K562 (cell line): ENCODE data around the gene CAPN10. TPM values are rescaled to one million over a fixed set of nuclear protein-coding genes. Genes with fewer than 3 reads are reported as not detected.

ENCODE experiments used
- CAMTA2 ChIP-seq: fragments of 250-450 bp; sonication (Bioruptor Pico); conservative IDR thresholded peaks from 2 replicates; pipeline ENCODE4 v1.5.1; 2022
- CHD2 ChIP-seq: IDR thresholded peaks from 2 replicates; pipeline ENCODE4 v1.6.1; 2011; ENCODE audit warnings: low read depth, low read length
- CHD4 ChIP-seq: fragments of 200-600 bp; sonication (generic); IDR thresholded peaks from 3 replicates; pipeline ENCODE4 v1.6.1; 2012; ENCODE audit warnings: low read depth, mild to moderate bottlenecking, mixed read lengths, low read length, inconsistent platforms; ENCODE audit not compliant: insufficient read depth, insufficient replicate concordance, poor library complexity, severe bottlenecking
- CTBP1 ChIP-seq: fragments of 450-650 bp; IDR thresholded peaks from 2 replicates; pipeline ENCODE4 v1.6.1; 2016; ENCODE audit warnings: borderline replicate concordance
- GABPB2 ChIP-seq: fragments of 250-450 bp; sonication (Bioruptor Pico); conservative IDR thresholded peaks from 2 replicates; pipeline ENCODE4 v1.5.1; 2021; ENCODE audit warnings: mild to moderate bottlenecking
- HOMEZ ChIP-seq: fragments of 250-450 bp; sonication (Bioruptor Pico); IDR thresholded peaks from 2 replicates; pipeline ENCODE4 v1.4.0; 2020; ENCODE audit warnings: mild to moderate bottlenecking, moderate library complexity
- JUND ChIP-seq, 2 experiments: IDR thresholded peaks; 2 replicates in 1 of 2; 3 replicates in 1 of 2; pipeline ENCODE4 v1.6.1; 2011; ENCODE audit warnings: borderline replicate concordance in 2 of 2, low read depth in 2 of 2, low read length in 2 of 2, improper control_type of control experiment in 1 of 2, missing biosample characterization in 1 of 2, missing genetic modification characterization in 1 of 2, missing genetic modification reagents in 1 of 2
- MAZ ChIP-seq, 2 experiments: fragments of 450-650 bp in 1 of 2; sonication (generic) in 1 of 2; formaldehyde crosslinking; IDR thresholded peaks in 1 of 2; conservative IDR thresholded peaks in 1 of 2; 2 replicates each; pipeline versions ENCODE4 v1.4.0 to v1.5.0; 2020; ENCODE audit warnings: mild to moderate bottlenecking in 1 of 2, missing genetic modification reagents in 1 of 2
- MYC ChIP-seq, 2 experiments: fragments of 250-450 bp in 1 of 2; sonication (Bioruptor Pico) in 1 of 2; IDR thresholded peaks; 2 replicates each; pipeline versions ENCODE4 v1.5.1 to v1.6.1; 2012 to 2021; ENCODE audit warnings: low read depth in 2 of 2, borderline replicate concordance in 1 of 2, improper control_type of control experiment in 1 of 2, low read length in 1 of 2, mild to moderate bottlenecking in 1 of 2, moderate library complexity in 1 of 2
- NR2C1 ChIP-seq, 2 experiments: fragments of 450-650 bp; IDR thresholded peaks; 2 replicates each; pipeline ENCODE4 v1.6.1; 2017; ENCODE audit warnings: mild to moderate bottlenecking in 2 of 2, antibody characterized with exemption in 1 of 2, inconsistent platforms in 1 of 2, missing compliant biosample characterization in 1 of 2, missing genetic modification characterization in 1 of 2
- NR2C2 ChIP-seq, 2 experiments: fragments of 200-800 bp in 1 of 2; sonication (Bioruptor generic) in 1 of 2; sonication (generic) in 1 of 2; formaldehyde crosslinking in 1 of 2; IDR thresholded peaks; 2 replicates each; pipeline versions ENCODE4 v1.6.1 to v1.8.0; 2016 to 2022; ENCODE audit warnings: mild to moderate bottlenecking in 1 of 2, missing compliant biosample characterization in 1 of 2, missing genetic modification characterization in 1 of 2, missing genetic modification reagents in 1 of 2
- PHF8 ChIP-seq: fragments of 200-600 bp; sonication (generic); IDR thresholded peaks from 2 replicates; pipeline ENCODE4 v1.6.1; 2012; ENCODE audit warnings: mixed run types, mild to moderate bottlenecking, inconsistent platforms, low read length, moderate library complexity, borderline replicate concordance
- PTRF ChIP-seq: fragments of 450-650 bp; IDR thresholded peaks from 2 replicates; pipeline ENCODE4 v1.6.1; 2016; ENCODE audit warnings: mild to moderate bottlenecking, missing genetic modification characterization, missing compliant biosample characterization
- RBM22 ChIP-seq: fragments of 200-400 bp; formaldehyde crosslinking; IDR thresholded peaks from 2 replicates; pipeline ENCODE4 v1.6.1; 2018; ENCODE audit warnings: low read length, low read depth; ENCODE audit not compliant: poor library complexity, severe bottlenecking
- RCOR1 ChIP-seq, 2 experiments: IDR thresholded peaks; 2 replicates each; pipeline ENCODE4 v1.6.1; 2012; ENCODE audit warnings: low read depth in 2 of 2, low read length in 2 of 2, borderline replicate concordance in 1 of 2, improper control_type of control experiment in 1 of 2
- SRF ChIP-seq, 2 experiments: fragments of 250-450, 450-650 bp in 1 of 2; sonication (Bioruptor Pico) in 1 of 2; sonication (generic) in 1 of 2; formaldehyde crosslinking; IDR thresholded peaks; 2 replicates each; pipeline versions ENCODE4 v1.5.0 to v1.5.1; 2020 to 2022; ENCODE audit warnings: mild to moderate bottlenecking in 1 of 2, missing genetic modification reagents in 1 of 2
- STAT5B ChIP-seq: fragments of 250-450 bp; sonication (Bioruptor Pico); IDR thresholded peaks from 2 replicates; pipeline ENCODE4 v1.8.0; 2021; ENCODE audit warnings: mild to moderate bottlenecking, inconsistent platforms
- TAF9B ChIP-seq: fragments of 450-650 bp; IDR thresholded peaks from 2 replicates; pipeline ENCODE4 v1.6.1; 2018; ENCODE audit warnings: mild to moderate bottlenecking; ENCODE audit not compliant: partially characterized antibody
- ZFP36 ChIP-seq: fragments of 150-350 bp; IDR thresholded peaks from 2 replicates; pipeline ENCODE4 v1.6.1; 2018; ENCODE audit warnings: low read length, low read depth; ENCODE audit not compliant: partially characterized antibody
- ZNF133 ChIP-seq: fragments of 250-450 bp; sonication (Bioruptor Pico); IDR thresholded peaks from 2 replicates; pipeline ENCODE4 v1.4.0; 2020; ENCODE audit warnings: mild to moderate bottlenecking
- polyA plus RNA-seq, 8 experiments: library from polyadenylated mRNA; depleted of rRNA in 4 of 8; stranded (reverse) in 5 of 8; unstranded in 3 of 8; fragments of >200 nt; fragmentation: Nextera tagmentation in 2 of 8; fragmentation: Illumina TruSeq in 1 of 8; extraction: Ambion mirVana in 2 of 8; extraction: Trizol in 1 of 8; gene quantifications; 2 replicates each; pipeline versions ENCODE4 v1.2.1 to v1.2.3, GENCODE V29; 2011 to 2014; ENCODE audit warnings: inconsistent platforms in 1 of 8, missing spikeins in 1 of 8
- total RNA-seq, 7 experiments: library from RNA; depleted of rRNA in 6 of 7; stranded (reverse); fragments of >200 nt in 6 of 7; fragmentation: Illumina TruSeq in 2 of 7; extraction: Trizol in 2 of 7; gene quantifications; 2 replicates each; pipeline versions ENCODE4 v1.2.1 to v1.2.3, GENCODE V29; 2011 to 2021; ENCODE audit warnings: low replicate concordance in 1 of 7
- TF ChIP-seq, protein P1 (sequence below): sonication (generic); formaldehyde crosslinking; IDR thresholded peaks from 2 replicates; pipeline ENCODE4 v1.9.0; 2022; ENCODE audit warnings: mild to moderate bottlenecking, missing genetic modification reagents
- TF ChIP-seq, protein P2 (sequence below): fragments of 450-650 bp; conservative IDR thresholded peaks from 2 replicates; pipeline ENCODE4 v1.6.1; 2016; ENCODE audit warnings: missing genetic modification characterization, low read depth, mild to moderate bottlenecking, missing compliant biosample characterization, moderate library complexity

Gene CAPN10
- total and polyA plus RNA-seq, 9 of the 15 experiments (the other 6 are each of a cell fraction or from before 2014, with no cell fraction given): 0.08 to 26.1 (median 8.4) TPM

DNA sequence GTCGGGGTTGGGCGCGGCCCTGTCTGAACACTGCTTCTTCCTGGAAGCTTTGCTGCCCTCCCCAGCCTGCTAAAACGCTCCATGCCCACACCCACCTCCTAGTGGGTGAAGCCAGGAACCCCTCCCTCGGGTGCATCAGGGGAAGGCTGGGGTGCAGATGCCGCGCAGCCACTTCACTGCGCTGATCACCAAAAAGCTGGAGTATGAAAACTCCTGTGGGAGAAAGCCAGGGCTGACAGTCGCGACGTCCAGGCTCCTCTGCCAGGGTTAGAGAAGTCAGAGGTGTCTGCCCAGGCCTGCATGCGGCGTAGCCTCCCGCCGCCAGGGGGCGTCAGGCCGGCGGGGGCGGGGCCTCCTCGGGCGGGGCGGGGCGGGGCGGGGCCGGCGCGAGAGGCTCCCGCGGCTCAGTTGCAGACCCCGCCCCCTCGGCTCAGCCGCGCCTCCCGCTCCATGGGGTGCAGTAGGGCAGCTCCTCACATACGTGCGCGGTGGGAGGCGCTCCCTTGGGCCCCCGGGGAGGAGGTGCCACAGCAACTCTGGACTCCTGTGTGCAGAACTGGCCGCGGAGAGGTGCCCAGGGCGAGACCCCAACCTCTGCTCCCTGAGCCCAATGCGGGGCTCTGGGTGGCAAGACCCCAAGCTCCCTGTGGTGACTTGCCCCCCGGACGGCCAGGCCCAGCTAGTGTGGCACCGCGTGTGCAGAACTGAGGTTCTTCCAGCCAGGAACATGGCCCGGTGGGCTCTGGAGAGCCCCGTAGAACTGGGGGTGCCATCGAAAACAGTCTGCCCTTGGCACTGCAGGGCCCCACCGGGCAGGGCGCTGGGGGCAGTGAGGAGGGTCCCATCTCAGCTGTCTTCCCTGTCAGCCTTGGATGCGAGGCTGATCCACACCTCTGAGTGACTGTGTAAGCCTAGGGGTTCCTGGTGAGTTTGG, 20.1 kb upstream of the CAPN10 start (continued):
- peak; percentile 36; the same call in 1 of the 2 replicates for TF ChIP-seq MYC (IDR thresholded peaks at IDR 0.05; ENCODE audit: low read depth, low read length)
- TF ChIP-seq MYC (CRISPR knock-in tag; IDR thresholded peaks at IDR 0.05; ENCODE audit: borderline replicate concordance, low read depth): no peak; the same call in 1 of the 2 replicates
- TF ChIP-seq RCOR1 (IDR thresholded peaks at IDR 0.05; ENCODE audit: borderline replicate concordance in 1 of 2, low read depth in 2 of 2, low read length in 2 of 2): no peak
- TF ChIP-seq PHF8: no peak; the same call in 1 of the 2 replicates
- TF ChIP-seq, protein P1, sequence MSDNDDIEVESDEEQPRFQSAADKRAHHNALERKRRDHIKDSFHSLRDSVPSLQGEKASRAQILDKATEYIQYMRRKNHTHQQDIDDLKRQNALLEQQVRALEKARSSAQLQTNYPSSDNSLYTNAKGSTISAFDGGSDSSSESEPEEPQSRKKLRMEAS (CRISPR knock-in tag): no peak
- no peak for TF ChIP-seq PTRF (tag)
- TF ChIP-seq JUND (IDR thresholded peaks at IDR 0.05; ENCODE audit: borderline replicate concordance, low read depth, low read length): no peak
- no peak for TF ChIP-seq JUND (tag; IDR thresholded peaks at IDR 0.05; ENCODE audit: borderline replicate concordance, low read depth, low read length)
- no peak for TF ChIP-seq NR2C2 (CRISPR knock-in tag; IDR thresholded peaks at IDR 0.05)
- TF ChIP-seq NR2C2 (tag; IDR thresholded peaks at IDR 0.05): peak; percentile 71
- peak; percentile 5 for TF ChIP-seq TAF9B
- TF ChIP-seq CTBP1: no peak
- TF ChIP-seq MAZ (CRISPR knock-in tag; conservative IDR thresholded peaks at IDR 0.05 in 1 of 2, IDR thresholded peaks at IDR 0.05 in 1 of 2): peak; percentile 47 to 51; a peak in 1 of 4 replicates
- no peak for TF ChIP-seq CHD4
- no peak for TF ChIP-seq ZNF133
- TF ChIP-seq CAMTA2 (CRISPR knock-in tag): no peak
- no peak; the same call in 1 of the 2 replicates for TF ChIP-seq HOMEZ (CRISPR knock-in tag)
- no peak for TF ChIP-seq STAT5B (CRISPR knock-in tag)
- TF ChIP-seq, protein P2, sequence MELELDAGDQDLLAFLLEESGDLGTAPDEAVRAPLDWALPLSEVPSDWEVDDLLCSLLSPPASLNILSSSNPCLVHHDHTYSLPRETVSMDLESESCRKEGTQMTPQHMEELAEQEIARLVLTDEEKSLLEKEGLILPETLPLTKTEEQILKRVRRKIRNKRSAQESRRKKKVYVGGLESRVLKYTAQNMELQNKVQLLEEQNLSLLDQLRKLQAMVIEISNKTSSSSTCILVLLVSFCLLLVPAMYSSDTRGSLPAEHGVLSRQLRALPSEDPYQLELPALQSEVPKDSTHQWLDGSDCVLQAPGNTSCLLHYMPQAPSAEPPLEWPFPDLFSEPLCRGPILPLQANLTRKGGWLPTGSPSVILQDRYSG (tag): no peak
- no peak for TF ChIP-seq GABPB2 (CRISPR knock-in tag)
- TF ChIP-seq SRF (CRISPR knock-in tag; IDR thresholded peaks at IDR 0.05): 0 out of 4 replicates have a peak, but pooled peaks of 1 of the 2 experiments have one; percentile 22
- TF ChIP-seq CHD2: no peak
- no peak for TF ChIP-seq RBM22
- no peak for TF ChIP-seq NR2C1 (IDR thresholded peaks at IDR 0.05)
- no peak for TF ChIP-seq NR2C1 (tag; IDR thresholded peaks at IDR 0.05)
- TF ChIP-seq ZFP36: no peak
